CD4-positive, alpha-beta T cell treated with Interleukin-12 subunit alpha and Interleukin-12 subunit beta, for 1 hour (primary cell): ENCODE measurements around the gene SUN5.

Experiments
- DNase-seq: peaks from one replicate; pipeline ENCODE4 v3.0.0-alpha.2; 2020

Gene SUN5

GRCh38 chr20:33012327-33013189, 8.3 kb upstream of the SUN5 start:
- no peak for DNase-seq

- no peak for DNase-seq
Observed at GRCh38 chr20:33010674-33011449, 6.6 kb upstream of the SUN5 start.

- no peak for DNase-seq
Observed at GRCh38 chr20:33010133-33010504, 5.9 kb upstream of the SUN5 start.

- no peak for DNase-seq
Observed at GRCh38 chr20:33009214-33010132, 5.2 kb upstream of the SUN5 start.

GRCh38 chr20:33008336-33009213, 4.3 kb upstream of the SUN5 start:
- no peak for DNase-seq

- DNase-seq, result no peak
Observed at GRCh38 chr20:33007376-33008335, 3.4 kb upstream of the SUN5 start, which contains the start of gene BPIFB2. Gene BPIFB2 (plus strand): TSS chr20:33007704. CDS start chr20:33008575, 871 bp downstream.

GRCh38 chr20:33006776-33007375, 2.6 kb upstream of the SUN5 start:
- no peak for DNase-seq

- DNase-seq, result no peak
Observed at GRCh38 chr20:33005908-33006775, 1.9 kb upstream of the SUN5 start.

GRCh38 chr20:33005132-33005566, 916 bp upstream of the SUN5 start:
- peak; percentile 49 for DNase-seq

GRCh38 chr20:33002087-33002808, 2.0 kb downstream of the SUN5 start:
- DNase-seq, result no peak

GRCh38 chr20:33000802-33001466, 3.3 kb downstream of the SUN5 start:
- DNase-seq, result no peak

- DNase-seq, result no peak
Observed at GRCh38 chr20:32999603-33000250, 4.5 kb downstream of the SUN5 start.

- DNase-seq, result no peak
Observed at GRCh38 chr20:32997431-32997830, 6.8 kb downstream of the SUN5 start.

- no peak for DNase-seq
Observed at GRCh38 chr20:32995802-32996201, 8.4 kb downstream of the SUN5 start.

- DNase-seq, result no peak
Observed at GRCh38 chr20:32993496-32994050, 10.7 kb downstream of the SUN5 start.

- no peak for DNase-seq
Observed at GRCh38 chr20:32991792-32992641, 12.2 kb downstream of the SUN5 start.
